Endothelial cell of umbilical vein (primary cell): Measurements from ENCODE around the gene PI4KA. TPM values are rescaled to one million over a fixed set of nuclear protein-coding genes. Genes with fewer than 3 reads are reported as not detected.

Source experiments
- BruUV-seq: library from RNA; stranded (reverse); fragments of 400-500 nt; replicated peaks from 2 replicates; lab custom pipeline; 2021; lab: Mats Ljungman, UMichigan
- CTCF ChIA-PET: fragments of 300-600, 350-600 bp; sonication (Branson Sonifier 250); formaldehyde crosslinking; loops from one replicate; lab custom pipeline; 2021; ENCODE audit warnings: antibody characterized with exemption, inconsistent platforms; lab: Charles Lee
- POLR2A ChIA-PET: fragments of 300-600, 350-600 bp; sonication (Branson Sonifier 250); formaldehyde crosslinking; loops from one replicate; lab custom pipeline; 2021; ENCODE audit warnings: antibody characterized with exemption, inconsistent platforms; lab: Charles Lee
- DNase-seq: peaks from one replicate; pipeline ENCODE4 v3.0.0-alpha.2; 2011; ENCODE audit warnings: low read depth, low spot score
- FAIRE-seq: peaks from 2 replicates; lab custom pipeline; 2011; peaks lifted over from hg19 to GRCh38; lab: Jason Lieb, UNC
- H2AFZ ChIP-seq: 2 replicates; pipeline ENCODE4 v1.6.0; 2012; ENCODE audit warnings: low read depth, low read length, control low read depth, inconsistent platforms
- H3K27ac ChIP-seq: 2 replicates; pipeline ENCODE4 v1.5.1; 2011; ENCODE audit warnings: low read depth, mild to moderate bottlenecking, control low read depth, low read length, moderate library complexity; ENCODE audit not compliant: insufficient read depth
- H3K27me3 ChIP-seq, 2 experiments: 2 replicates each; pipeline versions ENCODE4 v1.6.0 to v1.6.1; 2011; ENCODE audit warnings: low read length in 2 of 2, mixed read lengths in 1 of 2; ENCODE audit not compliant: control insufficient read depth in 2 of 2, insufficient read depth in 2 of 2
- H3K36me3 ChIP-seq, 2 experiments: 2 replicates in 1 of 2; 3 replicates in 1 of 2; pipeline ENCODE4 v1.5.1; 2011; ENCODE audit warnings: low read length in 2 of 2, mild to moderate bottlenecking in 1 of 2, moderate library complexity in 1 of 2; ENCODE audit not compliant: control insufficient read depth in 2 of 2, insufficient read depth in 2 of 2; ENCODE audit errors: extremely low read depth in 1 of 2
- H3K4me1 ChIP-seq: 3 replicates; pipeline ENCODE4 v1.5.1; 2011; ENCODE audit warnings: mild to moderate bottlenecking, low read length; ENCODE audit not compliant: control insufficient read depth, insufficient read depth; ENCODE audit errors: extremely low read depth
- H3K4me2 ChIP-seq: 2 replicates; pipeline ENCODE4 v1.6.1; 2011; ENCODE audit warnings: low read length, control low read depth, mixed read lengths; ENCODE audit not compliant: insufficient read depth
- H3K4me3 ChIP-seq, 3 experiments: fragments of 200-600 bp in 1 of 3; sonication (generic), shearing (Covaris generic) in 1 of 3; replicated peaks in 1 of 3; 2 replicates each; pipeline ENCODE4 v1.5.1; 2011 to 2016; ENCODE audit warnings: control low read depth in 3 of 3, low read length in 3 of 3, mild to moderate bottlenecking in 2 of 3, inconsistent platforms in 1 of 3, low read depth in 1 of 3, moderate library complexity in 1 of 3; ENCODE audit not compliant: insufficient read depth in 1 of 3
- H3K79me2 ChIP-seq: 2 replicates; pipeline ENCODE4 v1.6.0; 2012; ENCODE audit warnings: low read length, inconsistent platforms; ENCODE audit not compliant: control insufficient read depth, insufficient read depth
- H3K9ac ChIP-seq: replicated peaks from 2 replicates; pipeline ENCODE3; 2011; ENCODE audit warnings: low read length, control low read depth; ENCODE audit not compliant: insufficient read depth; ENCODE audit errors: extremely low read depth
- H3K9me1 ChIP-seq: replicated peaks from 3 replicates; pipeline ENCODE4 v1.6.0; 2011; ENCODE audit warnings: mild to moderate bottlenecking, low read length; ENCODE audit not compliant: control insufficient read depth, insufficient read depth; ENCODE audit errors: extremely low read depth
- H3K9me3 ChIP-seq: replicated peaks from 2 replicates; pipeline ENCODE4 v1.5.1; 2012; ENCODE audit warnings: low read length, inconsistent platforms; ENCODE audit not compliant: control insufficient read depth, insufficient read depth
- H4K20me1 ChIP-seq: replicated peaks from 2 replicates; pipeline ENCODE3; 2011; ENCODE audit warnings: mild to moderate bottlenecking, low read length; ENCODE audit not compliant: control insufficient read depth, insufficient read depth; ENCODE audit errors: extremely low read depth
- EZH2 ChIP-seq: IDR thresholded peaks from 2 replicates; pipeline ENCODE4 v1.6.1; 2012; ENCODE audit warnings: borderline replicate concordance, low read depth, mild to moderate bottlenecking, moderate library complexity, low read length, inconsistent platforms; ENCODE audit not compliant: severe bottlenecking
- FOS ChIP-seq: IDR thresholded peaks from 2 replicates; pipeline ENCODE4 v1.6.1; 2011; ENCODE audit warnings: mild to moderate bottlenecking, low read length, moderate library complexity, borderline replicate concordance; ENCODE audit not compliant: insufficient read depth
- GATA2 ChIP-seq: IDR thresholded peaks from 2 replicates; pipeline ENCODE4 v1.7.0; 2011; ENCODE audit warnings: low read depth, mild to moderate bottlenecking, moderate library complexity, mixed read lengths, low read length; ENCODE audit not compliant: insufficient read length, insufficient read depth
- JUN ChIP-seq: IDR thresholded peaks from 2 replicates; pipeline ENCODE4 v1.6.1; 2011; ENCODE audit warnings: borderline replicate concordance, low read depth; ENCODE audit not compliant: insufficient read length, insufficient read depth
- MYC ChIP-seq: IDR thresholded peaks from one replicate; pipeline ENCODE4 v1.6.1; 2011; ENCODE audit warnings: mild to moderate bottlenecking, low read depth, low read length
- POLR2A ChIP-seq: IDR thresholded peaks from 2 replicates; pipeline ENCODE4 v1.6.1; 2012; ENCODE audit warnings: low read depth, mild to moderate bottlenecking, control low read depth, low read length
- POLR2AphosphoS5 ChIP-seq: IDR thresholded peaks from 2 replicates; pipeline ENCODE4 v1.6.1; 2012; ENCODE audit warnings: low read depth, mild to moderate bottlenecking, control low read depth, low read length, moderate library complexity; ENCODE audit not compliant: insufficient read depth
- dilution Hi-C: fragments of 300-500 bp; cut with MboI; formaldehyde crosslinking; loops from one replicate; pipeline ENCODE4 v1.15.0; 2019; ENCODE audit warnings: low sequenced_read_pairs; ENCODE audit not compliant: extremely low pct_ligation_motif_present
- intact Hi-C: fragments of 100-400 bp; cut with micrococcal nuclease; formaldehyde crosslinking; loops from one replicate; pipeline ENCODE4 v1.10.0; 2022
- polyA plus RNA-seq, 4 experiments: library from polyadenylated mRNA; depleted of rRNA in 3 of 4; stranded (reverse) in 3 of 4; unstranded in 1 of 4; fragments of >200 nt; gene quantifications; 2 replicates each; pipeline versions ENCODE4 v1.2.1 to v1.2.3, GENCODE V29; 2011 to 2012; ENCODE audit warnings: missing spikeins in 1 of 4
- total RNA-seq: library from RNA; stranded (reverse); gene quantifications from 2 replicates; pipeline ENCODE4 v1.2.3, GENCODE V29; 2021
- TF ChIP-seq, protein P1 (sequence below), 2 donors: IDR thresholded peaks; 1 replicate in 1 of 2; 2 replicates in 1 of 2; pipeline ENCODE4 v1.5.1; 2011; ENCODE audit warnings: low read length in 2 of 2, mild to moderate bottlenecking in 2 of 2, moderate library complexity in 2 of 2, control low read depth in 1 of 2, inconsistent platforms in 1 of 2, low read depth in 1 of 2; ENCODE audit not compliant: insufficient read depth in 1 of 2; ENCODE audit errors: extremely low read depth in 1 of 2
- TF ChIP-seq, protein P2 (sequence below): IDR thresholded peaks from 2 replicates; pipeline ENCODE4 v1.6.1; 2011; ENCODE audit not compliant: insufficient read depth, insufficient read length

PI4KA gene
- total and polyA plus RNA-seq, 2 donors (not counting 3 experiments of a cell fraction or from before 2014, with no cell fraction given) = 28.9 to 56.4 TPM

DNA sequence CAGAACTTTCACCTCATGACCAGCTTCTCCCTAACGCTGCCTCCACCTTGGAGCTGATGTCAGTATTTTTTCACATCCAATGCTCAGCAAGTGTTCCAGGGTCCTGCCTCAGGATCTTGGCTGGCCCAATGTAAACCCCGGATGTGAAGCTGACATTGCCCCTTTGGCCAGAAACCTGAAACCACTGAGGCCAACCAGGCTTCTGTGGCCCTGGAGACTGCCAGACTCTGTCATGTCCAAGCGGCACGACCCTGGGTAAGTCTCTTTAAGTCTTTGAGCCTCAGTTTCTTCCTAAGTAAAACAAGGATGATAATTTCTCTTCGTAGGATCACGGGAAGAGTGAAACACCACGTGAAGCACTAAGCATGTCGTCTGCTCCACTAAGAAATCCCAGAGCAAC is 61.9 kb downstream of the PI4KA start:
- no TSS peak for BruUV-seq
- Histone ChIP-seq H3K4me3 (no peak overlapping the region), H3K4me1 (no peaks in the 10 kb centered on the region), H3K27ac (no peak overlapping the region), H3K4me2 (no peak overlapping the region), H3K9me1 (no peaks in the 10 kb centered on the region), H3K36me3 (peaks cover 2 to 23% of the 10 kb centered on the region in 2 experiments), H2AFZ (no peak overlapping the region), H3K9ac (no peak overlapping the region), H3K27me3 (no peaks in the 10 kb centered on the region), H4K20me1 (no peaks in the 10 kb centered on the region), H3K9me3 (no peaks in the 10 kb centered on the region), H3K79me2 (no peaks in the 10 kb centered on the region)
- intact Hi-C loops (no loop called here), dilution Hi-C loops (no loop called here)
- FAIRE-seq (no peak), DNase-seq (no peak)
- ChIA-PET POLR2A (no interaction called here), CTCF (no interaction called here)
- TF ChIP-seq POLR2A (no peak), GATA2 (no peak), MYC (no peak), JUN (no peak), FOS (no peak), EZH2 (no peak), POLR2AphosphoS5 (no peak)
- TF ChIP-seq, protein P1, sequence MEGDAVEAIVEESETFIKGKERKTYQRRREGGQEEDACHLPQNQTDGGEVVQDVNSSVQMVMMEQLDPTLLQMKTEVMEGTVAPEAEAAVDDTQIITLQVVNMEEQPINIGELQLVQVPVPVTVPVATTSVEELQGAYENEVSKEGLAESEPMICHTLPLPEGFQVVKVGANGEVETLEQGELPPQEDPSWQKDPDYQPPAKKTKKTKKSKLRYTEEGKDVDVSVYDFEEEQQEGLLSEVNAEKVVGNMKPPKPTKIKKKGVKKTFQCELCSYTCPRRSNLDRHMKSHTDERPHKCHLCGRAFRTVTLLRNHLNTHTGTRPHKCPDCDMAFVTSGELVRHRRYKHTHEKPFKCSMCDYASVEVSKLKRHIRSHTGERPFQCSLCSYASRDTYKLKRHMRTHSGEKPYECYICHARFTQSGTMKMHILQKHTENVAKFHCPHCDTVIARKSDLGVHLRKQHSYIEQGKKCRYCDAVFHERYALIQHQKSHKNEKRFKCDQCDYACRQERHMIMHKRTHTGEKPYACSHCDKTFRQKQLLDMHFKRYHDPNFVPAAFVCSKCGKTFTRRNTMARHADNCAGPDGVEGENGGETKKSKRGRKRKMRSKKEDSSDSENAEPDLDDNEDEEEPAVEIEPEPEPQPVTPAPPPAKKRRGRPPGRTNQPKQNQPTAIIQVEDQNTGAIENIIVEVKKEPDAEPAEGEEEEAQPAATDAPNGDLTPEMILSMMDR (IDR thresholded peaks at IDR 0.05; ENCODE audit: extremely low read depth in 1 of 2, insufficient read depth in 1 of 2, low read depth in 1 of 2, low read length in 2 of 2) = no peak
- TF ChIP-seq, protein P2, sequence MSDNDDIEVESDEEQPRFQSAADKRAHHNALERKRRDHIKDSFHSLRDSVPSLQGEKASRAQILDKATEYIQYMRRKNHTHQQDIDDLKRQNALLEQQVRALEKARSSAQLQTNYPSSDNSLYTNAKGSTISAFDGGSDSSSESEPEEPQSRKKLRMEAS = no peak
